Upper lobe of left lung (tissue), 6 donors: ENCODE measurements around the gene METRNL. TPM values are rescaled to one million over a fixed set of nuclear protein-coding genes. Genes with fewer than 3 reads are reported as not detected.
"Not testable (repeated sequence)": the region's sequence is repeated elsewhere in the genome, so short reads cannot be mapped to it uniquely, and the experiment has no call there.

Experiments
- ATAC-seq, 2 donors: fragments of 200-7000 bp; cut with Tn5 transposase; one replicate each; pipeline ENCODE4 v1.9.1; 2022; ENCODE audit warnings: mild to moderate bottlenecking in 2 of 2, moderate library complexity in 2 of 2; ENCODE audit not compliant: low FRiP score in 2 of 2
- DNase-seq, 2 donors: peaks; one replicate each; pipeline ENCODE4 v3.0.0-alpha.2; 2019 to 2020
- H3K27ac ChIP-seq, 4 donors: fragments of 200-600 bp; sonication (generic); one replicate each; pipeline ENCODE4 v1.5.1; 2016 to 2019
- H3K27me3 ChIP-seq, 4 donors: fragments of 200-600 bp; sonication (generic); one replicate each; pipeline ENCODE4 v1.5.1; 2017 to 2019
- H3K36me3 ChIP-seq, 4 donors: fragments of 200-600 bp; sonication (generic); one replicate each; pipeline ENCODE4 v1.5.1; 2016 to 2019
- H3K4me1 ChIP-seq, 4 donors: fragments of 200-600 bp; sonication (generic); one replicate each; pipeline ENCODE4 v1.5.1; 2018 to 2019
- H3K4me3 ChIP-seq, 4 donors: fragments of 200-600 bp; sonication (generic); one replicate each; pipeline ENCODE4 v1.5.1; 2017 to 2019; ENCODE audit warnings: mild to moderate bottlenecking in 2 of 4, moderate library complexity in 1 of 4
- H3K9me3 ChIP-seq, 4 donors: fragments of 200-600 bp; sonication (generic); one replicate each; pipeline ENCODE4 v1.5.1; 2018 to 2019
- EP300 ChIP-seq, 4 donors: sonication (generic); formaldehyde crosslinking; IDR thresholded peaks; one replicate each; pipeline ENCODE4 v1.5.1; 2017; ENCODE audit warnings: antibody characterized with exemption in 4 of 4, control low read depth in 2 of 4
- POLR2A ChIP-seq, 4 donors: fragments of 450-650 bp; IDR thresholded peaks; one replicate each; pipeline ENCODE4 v1.5.1; 2016 to 2017; ENCODE audit warnings: antibody characterized with exemption in 4 of 4, mild to moderate bottlenecking in 2 of 4
- POLR2AphosphoS5 ChIP-seq, 2 donors: sonication (generic); formaldehyde crosslinking; IDR thresholded peaks; one replicate each; pipeline ENCODE4 v1.5.1; 2017; ENCODE audit warnings: antibody characterized with exemption in 2 of 2
- WGBS, 2 donors: methylation state at CpG; one replicate each; pipeline ENCODE4 v1.1.5; 2017 to 2018; 5-methylcytosine and 5-hydroxymethylcytosine counted together
- total RNA-seq, 6 donors: library from RNA; depleted of rRNA in 4 of 6; stranded (reverse); fragments of >200 nt in 4 of 6; gene quantifications; one replicate each; pipeline versions ENCODE4 v1.1.0 to v1.2.1, GENCODE V29; 2016 to 2021
- TF ChIP-seq, protein P1 (sequence below), 6 experiments: fragments of 450-650 bp in 4 of 6; fragments of 200-600 bp in 2 of 6; sonication (generic) in 2 of 6; IDR thresholded peaks; one replicate each; pipeline ENCODE4 v1.5.1; 2016 to 2019; ENCODE audit warnings: antibody characterized with exemption in 6 of 6
- donor health status: DM: no; HTN: no; CAD: no; lungs with moderate emphysema.
- donor health status: DM: no; HTN: yes; CAD: no; lungs with severe emphysema.

The METRNL gene
- total RNA-seq, 6 donors from 2014 or later, result 59.4 to 120 (median 76.4) TPM

GRCh38 chr17:83132251-83133081 lies 53.1 kb downstream of the METRNL start:
- ATAC-seq (no peak), DNase-seq (peak in 1 of 2 donors; percentile 19)

GRCh38 chr17:83133302-83134121 lies 54.1 kb downstream of the METRNL start:
- H3K27me3 ChIP-seq, result no peaks in the 10 kb centered on the region
- no peak overlapping the region for H3K27ac ChIP-seq
- DNase-seq (peak in 1 of 2 donors; percentile 12), ATAC-seq (no peak)
- no peaks in the 10 kb centered on the region for H3K9me3 ChIP-seq
- no peaks in the 10 kb centered on the region for H3K4me1 ChIP-seq
- H3K4me3 ChIP-seq, result no peak overlapping the region
- 74 to 81% methylated on average over 8 to 16 of the region's 16 CpGs for WGBS, 2 donors
- TF ChIP-seq EP300 (IDR thresholded peaks at IDR 0.05) (no peak), POLR2A (IDR thresholded peaks at IDR 0.05) (no peak), POLR2AphosphoS5 (IDR thresholded peaks at IDR 0.05) (no peak)
- TF ChIP-seq, protein P1, sequence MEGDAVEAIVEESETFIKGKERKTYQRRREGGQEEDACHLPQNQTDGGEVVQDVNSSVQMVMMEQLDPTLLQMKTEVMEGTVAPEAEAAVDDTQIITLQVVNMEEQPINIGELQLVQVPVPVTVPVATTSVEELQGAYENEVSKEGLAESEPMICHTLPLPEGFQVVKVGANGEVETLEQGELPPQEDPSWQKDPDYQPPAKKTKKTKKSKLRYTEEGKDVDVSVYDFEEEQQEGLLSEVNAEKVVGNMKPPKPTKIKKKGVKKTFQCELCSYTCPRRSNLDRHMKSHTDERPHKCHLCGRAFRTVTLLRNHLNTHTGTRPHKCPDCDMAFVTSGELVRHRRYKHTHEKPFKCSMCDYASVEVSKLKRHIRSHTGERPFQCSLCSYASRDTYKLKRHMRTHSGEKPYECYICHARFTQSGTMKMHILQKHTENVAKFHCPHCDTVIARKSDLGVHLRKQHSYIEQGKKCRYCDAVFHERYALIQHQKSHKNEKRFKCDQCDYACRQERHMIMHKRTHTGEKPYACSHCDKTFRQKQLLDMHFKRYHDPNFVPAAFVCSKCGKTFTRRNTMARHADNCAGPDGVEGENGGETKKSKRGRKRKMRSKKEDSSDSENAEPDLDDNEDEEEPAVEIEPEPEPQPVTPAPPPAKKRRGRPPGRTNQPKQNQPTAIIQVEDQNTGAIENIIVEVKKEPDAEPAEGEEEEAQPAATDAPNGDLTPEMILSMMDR (IDR thresholded peaks at IDR 0.05), result no peak
- H3K36me3 ChIP-seq, result no peaks in the 10 kb centered on the region

More at GRCh38 chr17:83132251-83133081, 53.1 kb downstream of the METRNL start:
- no peaks in the 10 kb centered on the region for H3K36me3 ChIP-seq
- H3K4me3 ChIP-seq, result no peak overlapping the region
- no peak for TF ChIP-seq POLR2AphosphoS5 (IDR thresholded peaks at IDR 0.05)
- TF ChIP-seq, protein P1 (IDR thresholded peaks at IDR 0.05), result no peak
- TF ChIP-seq POLR2A (IDR thresholded peaks at IDR 0.05), result no peak
- TF ChIP-seq EP300 (IDR thresholded peaks at IDR 0.05), result no peak
- H3K27me3 ChIP-seq, result no peaks in the 10 kb centered on the region
- no peaks in the 10 kb centered on the region for H3K4me1 ChIP-seq
- no peaks in the 10 kb centered on the region for H3K9me3 ChIP-seq
- no peak overlapping the region for H3K27ac ChIP-seq
- WGBS, 2 donors, result 81 to 89% methylated on average over 10 to 21 of the region's 21 CpGs

- not testable (repeated sequence) for H3K9me3 ChIP-seq, H3K4me1 ChIP-seq, H3K27me3 ChIP-seq, ATAC-seq, H3K27ac ChIP-seq, H3K4me3 ChIP-seq, DNase-seq, H3K36me3 ChIP-seq
- WGBS, 2 donors, result 88 to 92% methylated on average over 13 to 26 of the region's 38 CpGs
Measured at GRCh38 chr17:83134456-83134855, 55.0 kb downstream of the METRNL start.

DNA sequence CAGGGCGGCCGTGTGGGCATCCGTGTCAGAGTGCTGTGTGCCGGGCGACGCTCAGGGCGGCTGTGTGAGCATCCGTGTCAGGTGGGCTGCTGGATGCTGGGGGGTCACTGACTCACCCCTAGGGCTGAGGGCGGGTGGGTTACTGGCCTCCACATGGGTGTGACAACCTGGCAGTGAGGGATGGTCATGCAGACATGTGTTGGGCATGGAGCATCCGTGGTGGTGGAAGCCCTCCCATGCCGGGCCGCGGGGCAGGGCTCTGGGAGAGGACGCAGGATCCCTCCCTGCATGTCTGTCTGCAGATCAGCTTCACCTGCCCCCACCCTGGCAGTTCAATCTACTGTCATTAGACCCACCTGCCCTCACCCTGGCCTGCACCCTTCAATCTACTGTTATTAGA lies 56.3 kb downstream of the METRNL start:
- Histone ChIP-seq H3K4me1 (no peaks in the 10 kb centered on the region), H3K27me3 (no peaks in the 10 kb centered on the region), H3K27ac (no peak overlapping the region), H3K4me3 (no peak overlapping the region), H3K9me3 (no peaks in the 10 kb centered on the region), H3K36me3 (no peaks in the 10 kb centered on the region)
- 83 to 88% methylated on average over 4 to 14 of the region's 14 CpGs for WGBS, 2 donors
- DNase-seq (no peak), ATAC-seq (no peak)
- TF ChIP-seq POLR2AphosphoS5 (IDR thresholded peaks at IDR 0.05) (no peak), POLR2A (IDR thresholded peaks at IDR 0.05) (no peak), EP300 (IDR thresholded peaks at IDR 0.05) (no peak)
- TF ChIP-seq, protein P1 (IDR thresholded peaks at IDR 0.05), result no peak

DNA sequence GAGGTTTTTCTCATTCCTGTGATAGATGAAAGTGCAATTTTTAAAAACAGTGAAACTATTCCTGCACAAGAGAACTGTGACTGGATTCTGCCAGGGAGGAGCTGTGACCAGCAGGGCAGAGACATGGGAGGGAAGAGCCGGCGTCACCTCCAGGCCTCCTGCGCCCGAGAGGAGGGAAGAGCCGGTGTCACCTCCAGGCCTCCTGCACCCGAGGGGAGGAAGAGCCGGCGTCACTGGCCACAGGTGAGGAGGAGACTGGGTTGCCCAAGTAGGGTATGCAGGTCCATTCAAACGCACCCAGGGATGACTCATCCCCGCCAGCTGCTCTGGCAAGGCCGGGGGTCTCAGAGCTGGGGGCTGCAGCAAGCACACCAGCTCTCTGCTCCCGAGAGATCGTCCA lies 56.7 kb downstream of the METRNL start:
- no peak for ATAC-seq
- 79 to 88% methylated on average over 11 to 13 of the region's 13 CpGs for WGBS, 2 donors
- Histone ChIP-seq H3K27ac (no peak overlapping the region), H3K4me1 (no peaks in the 10 kb centered on the region), H3K36me3 (no peaks in the 10 kb centered on the region), H3K4me3 (no peak overlapping the region), H3K27me3 (no peaks in the 10 kb centered on the region), H3K9me3 (no peaks in the 10 kb centered on the region)
- TF ChIP-seq, protein P1 (IDR thresholded peaks at IDR 0.05), result no peak
- no peak for TF ChIP-seq EP300 (IDR thresholded peaks at IDR 0.05)
- TF ChIP-seq POLR2AphosphoS5 (IDR thresholded peaks at IDR 0.05), result no peak
- no peak for TF ChIP-seq POLR2A (IDR thresholded peaks at IDR 0.05)
- DNase-seq, result peak in 1 of 2 donors; percentile 8
